ENCODE data around the gene CCDC88B.

Gene CCDC88B

GRCh38 chr11:64343767-64344559, 4.0 kb downstream of the CCDC88B start:
- Histone ChIP-seq H3K36me3 (ENCODE audit: control insufficient read depth in 5 of 5, insufficient read depth in 5 of 5, low read length in 5 of 5) (peaks cover 0 to 4% (median 0%) of the 10 kb centered on the region in 5 donors), H3K27ac (ENCODE audit: low read depth, low read length) (no peak overlapping the region), H3K9me3 (ENCODE audit: control insufficient read depth in 5 of 5, low read length in 5 of 5) (no peaks in the 10 kb centered on the region), H3K4me1 (ENCODE audit: control insufficient read depth in 5 of 5, insufficient read depth in 5 of 5, low read length in 5 of 5) (peaks cover 0 to 35% (median 23%) of the 10 kb centered on the region in 5 donors), H3K27me3 (ENCODE audit: control insufficient read depth in 5 of 5, insufficient read depth in 4 of 5, low read length in 5 of 5) (no peaks in the 10 kb centered on the region), H3K4me3 (ENCODE audit: low read depth in 1 of 5, low read length in 5 of 5) (no peak overlapping the region), H3K9ac (ENCODE audit: low read length in 5 of 5) (no peak overlapping the region)

- Histone ChIP-seq H3K9me3 (ENCODE audit: control insufficient read depth in 5 of 5, low read length in 5 of 5) (no peaks in the 10 kb centered on the region), H3K27ac (ENCODE audit: low read depth, low read length) (no peak overlapping the region), H3K36me3 (ENCODE audit: control insufficient read depth in 5 of 5, insufficient read depth in 5 of 5, low read length in 5 of 5) (peaks cover 0 to 4% (median 0%) of the 10 kb centered on the region in 5 donors), H3K27me3 (ENCODE audit: control insufficient read depth in 5 of 5, insufficient read depth in 4 of 5, low read length in 5 of 5) (no peaks in the 10 kb centered on the region), H3K4me1 (ENCODE audit: control insufficient read depth in 5 of 5, insufficient read depth in 5 of 5, low read length in 5 of 5) (peaks cover 0 to 29% (median 23%) of the 10 kb centered on the region in 5 donors), H3K4me3 (ENCODE audit: low read depth in 1 of 5, low read length in 5 of 5) (no peak overlapping the region), H3K9ac (ENCODE audit: low read length in 5 of 5) (no peak overlapping the region)
These were observed 4.8 kb downstream of the CCDC88B start for GRCh38 chr11:64344787-64345186.

DNA sequence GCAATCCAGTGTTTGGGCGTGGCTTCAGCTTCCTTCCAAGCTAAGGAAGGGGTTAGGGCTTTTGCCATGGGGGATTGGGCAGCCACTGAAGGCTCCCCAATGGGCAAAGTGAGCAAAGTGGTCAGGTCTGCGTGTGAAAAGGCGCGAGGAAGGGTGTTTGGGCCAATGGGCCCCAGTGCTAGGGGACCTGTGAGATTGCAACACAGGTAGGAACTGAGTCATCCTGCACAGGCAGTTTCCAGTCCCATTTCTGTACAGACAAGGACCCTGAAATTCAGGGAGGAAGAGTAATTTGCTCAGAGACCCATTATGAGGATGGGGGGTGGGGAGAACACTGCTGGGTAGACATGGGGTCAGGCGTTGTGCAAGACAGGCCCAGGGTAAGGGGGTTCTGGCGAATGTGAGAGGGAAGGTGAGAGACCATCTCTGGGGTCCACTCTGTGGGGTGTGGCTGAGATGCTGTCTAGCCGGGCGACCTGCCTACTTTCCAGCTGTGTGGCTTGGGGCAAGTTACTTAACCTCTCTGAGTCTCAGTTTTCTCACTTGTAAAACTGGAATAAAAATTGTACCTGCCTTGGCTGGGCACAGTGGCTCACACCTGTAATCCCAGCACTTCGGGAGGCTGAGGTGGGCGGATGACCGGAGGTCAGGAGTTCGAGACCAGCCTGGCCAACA, 7.3 kb downstream of the CCDC88B start:
- H3K4me1 ChIP-seq (ENCODE audit: control insufficient read depth in 5 of 5, insufficient read depth in 5 of 5, low read length in 5 of 5), result peaks cover 0 to 14% (median 9%) of the 10 kb centered on the region in 5 donors
- no peaks in the 10 kb centered on the region for H3K27me3 ChIP-seq (ENCODE audit: control insufficient read depth in 5 of 5, insufficient read depth in 4 of 5, low read length in 5 of 5)
- H3K9me3 ChIP-seq (ENCODE audit: control insufficient read depth in 5 of 5, low read length in 5 of 5), result no peaks in the 10 kb centered on the region
- H3K4me3 ChIP-seq (ENCODE audit: low read depth in 1 of 5, low read length in 5 of 5), result no peak overlapping the region
- H3K27ac ChIP-seq (ENCODE audit: low read depth, low read length), result no peak overlapping the region
- H3K36me3 ChIP-seq (ENCODE audit: control insufficient read depth in 5 of 5, insufficient read depth in 5 of 5, low read length in 5 of 5), result peaks cover 0 to 4% (median 0%) of the 10 kb centered on the region in 5 donors
- H3K9ac ChIP-seq (ENCODE audit: low read length in 5 of 5), result no peak overlapping the region

- H3K27ac ChIP-seq (ENCODE audit: low read depth, low read length), result no peak overlapping the region
- peaks cover 0 to 9% (median 3%) of the 10 kb centered on the region in 5 donors for H3K4me1 ChIP-seq (ENCODE audit: control insufficient read depth in 5 of 5, insufficient read depth in 5 of 5, low read length in 5 of 5)
- H3K9ac ChIP-seq (ENCODE audit: low read length in 5 of 5), result no peak overlapping the region
These were observed 8.5 kb downstream of the CCDC88B start for GRCh38 chr11:64348383-64349024.

GRCh38 chr11:64349025-64349387, 9.0 kb downstream of the CCDC88B start:
- H3K36me3 ChIP-seq (ENCODE audit: control insufficient read depth in 5 of 5, insufficient read depth in 5 of 5, low read length in 5 of 5), result peaks cover 0 to 4% (median 0%) of the 10 kb centered on the region in 5 donors
- no peak overlapping the region for H3K27ac ChIP-seq (ENCODE audit: low read depth, low read length)
- peaks cover 0 to 9% (median 3%) of the 10 kb centered on the region in 5 donors for H3K4me1 ChIP-seq (ENCODE audit: control insufficient read depth in 5 of 5, insufficient read depth in 5 of 5, low read length in 5 of 5)
- no peak overlapping the region for H3K9ac ChIP-seq (ENCODE audit: low read length in 5 of 5)
- no peaks in the 10 kb centered on the region for H3K27me3 ChIP-seq (ENCODE audit: control insufficient read depth in 5 of 5, insufficient read depth in 4 of 5, low read length in 5 of 5)
- no peak overlapping the region for H3K4me3 ChIP-seq (ENCODE audit: low read depth in 1 of 5, low read length in 5 of 5)
- no peaks in the 10 kb centered on the region for H3K9me3 ChIP-seq (ENCODE audit: control insufficient read depth in 5 of 5, low read length in 5 of 5)

More at GRCh38 chr11:64348383-64349024, 8.5 kb downstream of the CCDC88B start:
- Histone ChIP-seq H3K4me3 (ENCODE audit: low read depth in 1 of 5, low read length in 5 of 5) (no peak overlapping the region), H3K9me3 (ENCODE audit: control insufficient read depth in 5 of 5, low read length in 5 of 5) (no peaks in the 10 kb centered on the region), H3K36me3 (ENCODE audit: control insufficient read depth in 5 of 5, insufficient read depth in 5 of 5, low read length in 5 of 5) (peaks cover 0 to 4% (median 0%) of the 10 kb centered on the region in 5 donors), H3K27me3 (ENCODE audit: control insufficient read depth in 5 of 5, insufficient read depth in 4 of 5, low read length in 5 of 5) (no peaks in the 10 kb centered on the region)

- Histone ChIP-seq H3K9ac (ENCODE audit: low read length in 5 of 5) (no peak overlapping the region), H3K36me3 (ENCODE audit: control insufficient read depth in 5 of 5, insufficient read depth in 5 of 5, low read length in 5 of 5) (peaks cover 0 to 4% (median 0%) of the 10 kb centered on the region in 5 donors), H3K4me1 (ENCODE audit: control insufficient read depth in 5 of 5, insufficient read depth in 5 of 5, low read length in 5 of 5) (peaks cover 0 to 9% (median 3%) of the 10 kb centered on the region in 5 donors), H3K27ac (ENCODE audit: low read depth, low read length) (no peak overlapping the region), H3K4me3 (ENCODE audit: low read depth in 1 of 5, low read length in 5 of 5) (no peak overlapping the region), H3K27me3 (ENCODE audit: control insufficient read depth in 5 of 5, insufficient read depth in 4 of 5, low read length in 5 of 5) (no peaks in the 10 kb centered on the region), H3K9me3 (ENCODE audit: control insufficient read depth in 5 of 5, low read length in 5 of 5) (no peaks in the 10 kb centered on the region)
These were observed 9.4 kb downstream of the CCDC88B start for GRCh38 chr11:64349404-64349803.

GRCh38 chr11:64351136-64351631, 11.2 kb downstream of the CCDC88B start:
- H3K9ac ChIP-seq (ENCODE audit: low read length in 5 of 5), result no peak overlapping the region
- no peak overlapping the region for H3K4me3 ChIP-seq (ENCODE audit: low read depth in 1 of 5, low read length in 5 of 5)
- no peaks in the 10 kb centered on the region for H3K27me3 ChIP-seq (ENCODE audit: control insufficient read depth in 5 of 5, insufficient read depth in 4 of 5, low read length in 5 of 5)
- H3K36me3 ChIP-seq (ENCODE audit: control insufficient read depth in 5 of 5, insufficient read depth in 5 of 5, low read length in 5 of 5), result no peaks in the 10 kb centered on the region
- no peak overlapping the region for H3K27ac ChIP-seq (ENCODE audit: low read depth, low read length)
- no peaks in the 10 kb centered on the region for H3K9me3 ChIP-seq (ENCODE audit: control insufficient read depth in 5 of 5, low read length in 5 of 5)
- peaks cover 0 to 21% (median 16%) of the 10 kb centered on the region in 5 donors for H3K4me1 ChIP-seq (ENCODE audit: control insufficient read depth in 5 of 5, insufficient read depth in 5 of 5, low read length in 5 of 5)

GRCh38 chr11:64352099-64352994, 12.3 kb downstream of the CCDC88B start:
- Histone ChIP-seq H3K9me3 (ENCODE audit: control insufficient read depth in 5 of 5, low read length in 5 of 5) (no peaks in the 10 kb centered on the region), H3K4me3 (ENCODE audit: low read depth in 1 of 5, low read length in 5 of 5) (no peak overlapping the region), H3K9ac (ENCODE audit: low read length in 5 of 5) (no peak overlapping the region), H3K27me3 (ENCODE audit: control insufficient read depth in 5 of 5, insufficient read depth in 4 of 5, low read length in 5 of 5) (no peaks in the 10 kb centered on the region), H3K36me3 (ENCODE audit: control insufficient read depth in 5 of 5, insufficient read depth in 5 of 5, low read length in 5 of 5) (no peaks in the 10 kb centered on the region), H3K27ac (ENCODE audit: low read depth, low read length) (no peak overlapping the region), H3K4me1 (ENCODE audit: control insufficient read depth in 5 of 5, insufficient read depth in 5 of 5, low read length in 5 of 5) (peaks cover 2 to 21% (median 19%) of the 10 kb centered on the region in 5 donors)

DNA sequence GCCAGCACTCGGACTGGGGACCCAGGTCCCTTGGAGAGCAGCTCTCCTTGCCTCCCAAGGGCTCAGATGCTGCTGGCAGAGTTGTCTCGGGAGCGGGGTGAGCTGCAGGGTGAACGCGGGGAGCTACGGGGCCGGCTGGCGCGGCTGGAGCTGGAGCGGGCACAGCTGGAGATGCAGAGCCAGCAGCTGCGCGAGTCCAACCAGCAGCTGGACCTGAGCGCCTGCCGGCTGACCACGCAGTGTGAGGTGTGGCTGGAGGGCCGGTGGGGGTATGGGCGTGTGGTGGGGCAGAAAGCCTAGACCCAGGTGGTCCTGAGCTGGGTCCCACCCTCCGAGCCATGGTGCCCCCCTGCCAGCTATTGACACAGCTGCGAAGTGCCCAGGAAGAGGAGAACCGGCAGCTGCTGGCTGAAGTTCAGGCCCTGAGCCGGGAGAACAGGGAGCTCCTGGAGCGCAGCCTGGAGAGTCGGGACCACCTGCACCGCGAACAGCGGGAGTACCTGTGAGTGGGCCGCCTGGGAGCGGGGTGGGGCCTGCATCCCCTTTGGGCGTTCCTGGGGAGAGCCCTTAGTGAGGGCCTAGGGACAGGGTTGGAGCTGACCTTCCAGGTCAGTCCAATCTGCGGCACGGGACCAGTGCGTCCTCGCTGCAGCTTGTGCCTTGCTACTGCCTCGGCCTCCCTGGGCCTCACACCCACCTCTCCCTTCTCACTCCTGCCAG, 13.2 kb downstream of the CCDC88B start:
- Histone ChIP-seq H3K9ac (ENCODE audit: low read length in 5 of 5) (no peak overlapping the region), H3K9me3 (ENCODE audit: control insufficient read depth in 5 of 5, low read length in 5 of 5) (no peaks in the 10 kb centered on the region), H3K4me3 (ENCODE audit: low read depth in 1 of 5, low read length in 5 of 5) (no peak overlapping the region), H3K36me3 (ENCODE audit: control insufficient read depth in 5 of 5, insufficient read depth in 5 of 5, low read length in 5 of 5) (no peaks in the 10 kb centered on the region), H3K4me1 (ENCODE audit: control insufficient read depth in 5 of 5, insufficient read depth in 5 of 5, low read length in 5 of 5) (peaks cover 2 to 26% (median 22%) of the 10 kb centered on the region in 5 donors), H3K27ac (ENCODE audit: low read depth, low read length) (no peak overlapping the region), H3K27me3 (ENCODE audit: control insufficient read depth in 5 of 5, insufficient read depth in 4 of 5, low read length in 5 of 5) (no peaks in the 10 kb centered on the region)
